ENCODE data around the gene TUBGCP6.
"Not testable (repeated sequence)": the region's sequence is repeated elsewhere in the genome, so short reads cannot be mapped to it uniquely, and the experiment has no call there.

TUBGCP6 gene

DNA sequence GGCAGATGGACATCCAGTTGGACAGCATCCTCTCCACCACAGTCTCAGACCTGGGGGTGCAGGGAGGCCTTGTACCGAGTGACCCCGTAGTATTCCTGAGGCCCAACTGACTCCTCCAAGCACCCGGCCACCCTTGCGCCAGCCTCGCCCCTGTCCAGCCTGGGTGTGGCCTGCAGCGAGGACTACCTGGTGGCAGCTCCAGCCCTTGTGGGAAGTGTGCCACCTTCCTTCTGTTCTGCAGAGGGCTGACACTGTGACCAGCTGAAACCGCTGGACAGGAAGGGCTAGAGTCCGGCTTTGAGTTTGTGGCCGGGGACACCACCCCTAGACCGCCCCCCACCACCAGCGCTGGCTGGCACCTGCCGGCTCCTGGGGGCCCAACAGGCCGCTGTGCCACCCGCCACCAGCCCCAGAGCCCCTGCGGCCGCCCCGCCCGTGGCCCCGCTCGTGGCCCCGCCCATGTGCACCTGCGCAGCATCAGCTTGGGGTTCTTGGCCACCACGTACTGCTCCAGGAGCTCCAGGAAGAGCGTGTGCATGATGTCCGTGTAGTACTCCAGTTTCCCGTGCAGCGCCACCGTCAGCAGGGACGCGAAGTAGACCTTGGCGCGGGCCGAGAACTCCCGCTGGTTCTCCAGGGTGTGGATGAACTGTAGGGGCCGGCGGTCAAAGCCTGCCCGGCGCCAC is 35.3 kb upstream of the TUBGCP6 start:
- DNase-seq (ENCODE audit: low spot score): no peak

DNA sequence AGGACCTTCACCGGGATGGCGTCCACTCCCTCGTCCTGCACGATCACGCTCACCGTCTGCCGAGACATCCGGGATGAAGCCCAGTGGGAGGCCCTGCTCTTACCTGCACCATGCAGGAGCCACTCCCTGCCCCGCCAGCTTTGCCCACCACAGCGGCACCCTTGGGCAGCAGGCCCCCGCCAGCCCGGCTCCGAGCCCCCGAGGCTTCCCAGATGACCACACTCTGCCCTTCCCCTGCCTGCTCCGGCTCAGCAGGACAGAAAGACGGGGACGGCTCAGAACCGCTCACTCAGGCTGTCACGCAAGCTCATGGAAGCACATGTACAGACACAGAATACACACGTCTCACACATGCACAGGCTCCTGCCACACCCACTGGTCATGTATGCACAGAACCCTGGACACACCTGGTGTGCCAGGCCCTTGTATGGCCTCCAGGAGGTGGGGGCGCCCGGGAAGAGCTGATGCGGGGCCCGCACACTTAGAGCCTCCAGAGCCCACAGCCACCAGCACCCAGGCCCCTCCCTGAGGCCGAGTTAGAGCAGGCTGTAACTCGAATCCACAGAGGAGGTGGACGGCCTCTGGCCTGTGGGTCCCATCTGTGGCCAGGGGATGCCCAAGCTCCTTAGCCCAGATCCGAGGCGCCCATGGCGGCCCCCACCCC is 34.3 kb upstream of the TUBGCP6 start:
- DNase-seq (ENCODE audit: low spot score): no peak

DNA sequence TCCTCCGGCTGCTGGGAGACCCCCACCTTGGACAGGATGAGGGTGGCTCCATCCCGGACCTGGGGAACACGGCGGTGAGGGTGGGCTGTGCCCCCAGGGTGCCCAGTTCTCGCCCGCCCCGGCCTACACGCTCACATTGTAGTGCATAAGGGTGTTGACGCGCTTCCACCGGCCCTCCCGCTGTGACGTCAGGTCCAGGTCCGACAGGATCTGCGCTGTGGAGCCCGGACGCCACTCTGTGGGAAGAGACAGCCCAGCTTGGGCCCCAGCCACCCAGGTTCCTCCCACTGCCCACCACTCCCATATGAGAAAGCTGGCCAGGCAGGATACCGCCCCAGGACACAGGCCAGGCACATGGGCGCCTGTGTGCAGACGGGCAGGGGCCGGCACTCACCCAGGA is 33.6 kb upstream of the TUBGCP6 start:
- no peak for DNase-seq (ENCODE audit: low spot score)

DNA sequence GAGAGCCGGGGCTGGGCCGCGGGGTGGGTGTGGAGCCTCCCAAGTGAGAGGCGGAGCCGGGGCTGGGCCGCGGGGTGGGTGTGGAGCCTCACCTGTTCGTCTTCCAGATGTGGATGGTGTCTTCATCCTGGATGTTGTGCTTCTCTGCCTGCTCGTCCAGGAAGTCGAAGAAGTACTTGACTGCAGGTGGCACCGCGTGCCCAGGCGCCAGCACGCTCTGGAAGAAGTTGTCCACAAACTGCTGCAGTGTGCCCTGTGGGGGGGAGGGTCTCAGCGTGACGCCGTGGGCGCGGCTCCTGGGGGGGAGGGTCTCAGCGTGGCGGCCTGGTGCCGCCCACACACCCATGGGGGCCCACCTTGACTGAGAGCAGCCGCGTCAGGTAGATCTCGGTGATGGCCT is 32.9 kb upstream of the TUBGCP6 start:
- DNase-seq (ENCODE audit: low spot score): no peak

DNA sequence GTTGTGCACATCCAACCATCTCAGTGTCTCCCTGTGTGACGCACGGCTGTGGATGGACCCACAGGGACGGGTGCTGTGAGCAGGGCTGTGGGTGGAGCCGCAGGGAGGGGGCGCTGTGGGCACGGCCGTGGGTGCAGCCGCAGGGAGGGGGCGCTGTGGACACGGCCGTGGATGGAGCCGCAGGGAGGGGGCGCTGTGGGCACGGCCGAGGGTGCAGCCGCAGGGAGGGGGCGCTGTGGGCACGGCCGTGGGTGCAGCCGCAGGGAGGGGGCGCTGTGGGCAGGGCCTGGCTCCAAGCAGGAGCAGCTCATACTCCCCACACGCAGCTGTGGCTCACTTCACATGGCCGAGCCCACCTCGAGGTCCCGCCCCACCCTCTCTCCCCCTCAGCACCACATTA is 31.3 kb upstream of the TUBGCP6 start:
- DNase-seq (ENCODE audit: low spot score): peak; percentile 38

DNA sequence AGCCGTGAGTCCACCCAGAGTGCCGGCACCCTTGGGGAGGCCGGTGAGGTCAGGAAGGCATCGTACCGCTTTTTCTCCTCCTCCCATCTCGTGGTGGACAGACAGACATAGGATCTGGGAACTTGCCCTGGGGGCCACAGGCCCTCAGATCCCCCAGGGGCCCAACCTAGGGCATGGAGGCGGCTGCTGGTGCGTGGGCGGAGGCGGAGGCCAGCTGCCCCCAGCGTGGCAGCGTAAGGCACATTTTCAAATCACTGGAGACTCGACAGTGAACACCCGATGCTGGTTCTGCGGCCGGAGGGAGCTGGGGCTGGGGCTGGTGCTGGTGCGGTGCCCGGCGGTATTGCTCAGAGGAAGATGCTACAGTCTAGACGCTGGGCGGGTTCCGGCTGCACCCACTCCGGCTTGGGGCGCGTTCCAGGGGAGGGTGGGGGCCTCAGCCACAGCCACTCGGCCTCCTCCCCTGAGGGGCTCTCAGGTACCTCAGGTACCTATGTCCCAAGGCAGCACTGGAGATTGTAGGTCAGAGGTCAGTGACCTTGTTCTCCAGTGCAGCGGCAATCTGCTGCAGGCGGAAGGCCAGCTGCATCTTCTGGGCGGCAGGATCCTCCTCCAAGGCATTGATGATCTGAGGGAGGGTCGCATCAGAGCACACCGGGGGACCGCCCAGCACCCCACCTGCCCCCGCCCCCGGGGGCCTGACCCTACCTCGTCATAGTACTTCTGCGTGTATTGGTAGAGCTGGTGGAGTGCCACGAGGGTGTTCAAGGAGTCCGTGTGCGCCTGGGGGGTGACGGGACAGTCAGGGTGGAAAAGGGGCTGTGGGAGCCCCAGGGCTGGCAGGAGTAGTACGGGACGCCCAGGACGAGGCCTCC is 30.6 kb upstream of the TUBGCP6 start:
- no peak for DNase-seq (ENCODE audit: low spot score)

DNA sequence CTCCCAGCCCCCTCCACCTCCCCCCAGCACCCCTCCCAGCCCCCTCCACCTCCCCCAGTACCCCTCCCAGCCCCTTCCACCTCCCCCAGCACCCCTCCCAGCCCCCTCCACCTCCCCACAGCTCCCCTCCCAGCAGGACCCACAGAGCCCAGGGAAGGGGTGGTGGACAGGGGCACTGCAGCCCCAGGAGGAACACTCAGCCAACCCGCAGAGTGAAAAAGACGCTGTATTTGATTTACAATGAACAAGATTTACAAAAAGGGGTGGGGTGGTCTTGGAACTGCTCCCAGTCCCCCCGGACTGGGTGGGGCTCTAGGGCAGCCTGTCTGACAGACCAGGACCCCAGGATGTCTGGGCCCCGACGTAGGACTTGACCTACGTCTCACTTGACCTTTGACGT is 29.9 kb upstream of the TUBGCP6 start:
- DNase-seq (ENCODE audit: low spot score): no peak

DNA sequence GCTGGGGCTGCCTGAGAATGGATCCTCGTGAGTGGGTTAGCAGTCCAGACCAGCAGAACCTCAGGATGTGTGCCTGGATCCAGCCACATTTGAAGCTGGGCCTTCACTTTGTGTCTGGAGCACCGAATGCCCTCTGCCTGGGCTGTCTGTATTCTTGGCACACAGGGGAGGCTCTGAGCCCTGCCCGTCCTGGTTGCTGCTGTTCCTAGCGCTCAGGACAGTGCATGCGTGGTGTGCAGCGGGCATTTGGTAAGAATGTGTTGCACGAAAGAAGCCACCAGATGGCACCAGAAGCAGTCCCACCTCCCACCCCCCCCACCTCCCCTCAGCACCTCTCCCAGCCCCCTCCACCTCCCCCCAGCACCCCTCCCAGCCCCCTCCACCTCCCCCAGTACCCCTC is 29.5 kb upstream of the TUBGCP6 start:
- DNase-seq (ENCODE audit: low spot score): peak; percentile 60

DNA sequence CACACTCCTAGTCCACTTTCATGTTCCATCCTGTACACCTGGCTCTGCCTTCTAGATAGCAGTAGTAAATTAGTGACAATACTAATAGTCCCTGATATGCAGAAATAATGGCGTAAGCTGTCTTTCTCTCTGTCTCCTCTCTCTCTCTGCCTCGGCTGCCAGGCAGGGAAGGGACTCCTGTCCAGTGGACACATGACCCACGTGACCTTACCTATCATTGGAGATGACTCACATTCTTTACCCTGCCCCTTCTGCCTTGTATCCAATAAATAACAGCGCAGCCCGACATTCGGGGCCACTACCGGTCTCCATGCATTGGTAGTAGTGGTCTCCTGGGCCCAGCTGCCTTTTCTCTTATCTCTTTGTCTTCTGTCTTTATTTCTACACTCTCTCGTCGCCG is 29.0 kb upstream of the TUBGCP6 start:
- DNase-seq (ENCODE audit: low spot score): not testable (repeated sequence)

DNA sequence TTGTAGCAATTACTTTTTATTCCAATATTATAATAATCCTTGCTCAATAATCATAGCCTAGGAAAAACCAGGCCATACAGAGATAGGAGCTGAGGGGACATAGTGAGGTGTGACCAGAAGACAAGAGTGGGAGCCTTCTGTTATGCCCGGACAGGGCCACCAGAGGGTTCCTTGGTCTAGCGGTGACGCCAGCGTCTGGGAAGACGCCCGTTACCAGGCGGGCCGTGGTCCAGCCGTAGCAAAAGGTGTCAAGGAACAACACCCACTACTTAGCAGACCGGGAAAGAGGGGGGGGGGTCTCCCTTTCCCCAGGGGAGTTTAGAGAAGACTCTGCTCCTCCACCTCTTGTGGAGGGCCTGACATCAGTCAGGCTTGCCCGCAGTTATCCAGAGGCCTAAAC is 28.5 kb upstream of the TUBGCP6 start:
- DNase-seq (ENCODE audit: low spot score): not testable (repeated sequence)

DNA sequence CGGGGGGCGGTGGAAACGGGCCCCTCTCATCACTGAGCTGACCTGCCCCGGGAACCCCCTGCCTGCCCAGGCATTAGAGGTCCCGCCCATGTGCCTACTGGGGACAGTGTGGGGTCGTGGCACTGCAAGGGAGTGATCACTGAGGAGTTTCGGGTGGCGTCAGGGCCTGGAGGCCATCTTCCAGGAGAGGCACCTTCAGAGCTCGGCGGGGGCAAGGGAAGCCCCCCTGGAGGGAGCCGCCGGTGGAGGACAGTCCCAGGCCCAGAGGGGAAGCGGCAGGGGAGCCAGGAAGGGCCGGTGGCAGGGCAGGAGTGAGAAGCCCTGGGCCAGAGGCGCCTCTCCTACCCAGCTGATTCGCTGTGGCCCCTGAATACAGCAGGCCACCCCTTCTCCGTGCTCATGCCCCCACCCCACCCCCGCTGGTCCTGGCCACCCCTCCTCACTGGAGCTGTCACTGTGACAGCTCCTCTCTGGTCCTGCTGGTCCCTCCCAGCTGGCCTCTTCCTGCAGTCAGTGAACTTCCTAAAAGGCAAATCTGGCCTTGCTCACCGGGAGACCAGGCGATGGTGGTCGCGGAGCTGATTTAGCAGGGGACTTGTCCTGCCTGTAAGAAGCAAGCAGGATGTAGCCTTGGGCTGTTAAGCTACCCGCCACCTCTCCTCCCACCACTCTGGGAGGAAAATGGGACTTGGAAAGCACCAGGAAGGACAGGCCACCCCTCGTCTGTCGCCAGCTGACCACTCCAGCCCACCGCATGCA is 27.4 kb upstream of the TUBGCP6 start:
- DNase-seq (ENCODE audit: low spot score): peak; percentile 40

DNA sequence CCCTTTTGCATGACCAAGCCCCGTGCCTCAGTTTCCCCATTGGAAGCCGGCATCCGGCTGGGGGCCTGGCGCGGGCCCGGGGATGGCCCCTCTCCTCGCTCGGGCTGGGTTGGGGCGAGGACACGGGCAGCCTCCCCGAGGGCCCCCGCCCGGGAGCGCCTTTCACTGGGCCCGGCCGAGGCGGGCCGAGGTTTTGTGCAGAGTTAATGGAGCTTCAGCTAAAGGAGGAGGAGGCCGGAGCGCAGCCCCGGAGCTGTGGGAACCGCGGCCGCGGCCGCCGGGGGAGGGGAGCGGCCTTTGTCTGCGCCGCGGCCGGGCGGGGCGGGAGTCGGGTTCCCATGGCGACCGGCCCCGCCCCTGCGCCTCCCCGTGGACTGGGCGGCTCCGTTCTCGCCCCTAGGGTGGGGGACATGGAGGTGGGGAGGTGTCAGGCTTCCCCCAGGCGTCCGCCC is 26.7 kb upstream of the TUBGCP6 start:
- peak; percentile 74 for DNase-seq (ENCODE audit: low spot score)

DNA sequence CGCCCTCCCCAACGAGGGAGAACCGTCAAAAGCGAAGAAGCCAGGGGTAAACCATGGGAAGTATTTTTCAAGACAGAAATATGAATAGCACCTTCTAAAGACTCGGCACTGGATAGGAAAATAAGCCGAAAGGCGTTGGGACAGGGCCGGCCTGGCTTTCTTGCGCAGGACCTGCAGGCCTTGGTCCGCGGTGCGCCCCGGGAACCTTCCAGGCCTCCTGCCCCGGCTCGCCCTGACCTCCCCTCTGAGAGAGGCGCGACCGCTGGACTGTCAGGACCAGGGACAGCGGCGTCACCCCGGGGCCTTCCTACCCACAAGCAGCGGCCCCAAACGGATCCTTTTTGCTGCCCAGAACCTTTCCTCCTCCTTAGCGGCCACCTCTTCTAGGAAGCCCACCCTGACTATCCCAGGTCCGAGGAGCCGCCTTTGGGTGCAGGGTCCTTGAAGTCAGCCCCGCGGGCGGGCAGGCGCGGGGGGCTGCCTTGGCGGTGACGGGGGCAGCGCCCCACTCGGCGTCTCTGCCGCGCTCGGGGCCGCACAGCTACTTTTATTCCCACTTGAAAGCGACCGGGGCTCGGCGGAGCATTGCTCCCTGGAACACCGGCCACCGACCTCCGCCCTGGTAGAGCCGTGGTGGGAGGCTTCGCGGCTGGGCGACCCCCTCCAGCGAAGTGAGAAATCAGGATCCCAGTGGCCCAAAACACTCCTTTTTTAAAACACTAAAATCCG is 26.0 kb upstream of the TUBGCP6 start:
- no peak for DNase-seq (ENCODE audit: low spot score)

DNA sequence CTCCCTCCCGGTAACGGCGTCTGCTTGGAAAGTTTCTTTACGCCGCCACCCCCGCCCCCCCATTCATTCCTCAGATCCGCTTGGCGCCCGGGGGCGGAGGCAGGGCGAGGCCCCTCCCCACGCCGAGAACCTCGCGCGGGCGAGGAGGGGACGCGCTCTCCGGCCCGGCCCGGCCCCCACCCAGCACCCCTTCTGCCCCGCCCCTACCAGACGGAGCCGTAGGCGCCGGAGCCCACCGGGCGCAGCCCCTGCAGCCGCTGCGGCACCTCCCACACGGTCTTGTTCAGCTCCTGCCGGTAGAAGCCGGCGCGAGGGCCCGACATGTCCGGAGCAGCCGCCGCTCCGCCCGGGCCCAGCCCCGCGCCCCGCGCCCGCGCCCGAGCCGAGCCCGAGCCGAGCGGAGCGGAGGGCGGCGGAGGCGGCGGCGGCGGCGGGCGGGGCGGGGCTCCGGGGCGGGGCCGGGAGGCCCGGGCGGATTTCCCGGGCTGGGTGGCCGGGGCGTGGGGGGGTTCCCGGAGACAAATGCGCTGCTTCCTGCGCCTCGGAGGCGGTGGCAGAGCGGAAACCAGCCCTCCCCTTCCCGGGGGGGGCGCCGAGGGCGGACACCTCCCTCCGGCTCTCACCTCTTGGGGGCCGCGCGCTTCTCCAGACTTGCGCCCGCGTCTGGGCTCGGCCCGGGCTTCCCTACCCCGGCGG is 25.3 kb upstream of the TUBGCP6 start, which contains the start of gene MAPK11:
MAPK11 (minus strand) TSS at position 411 of the 696 bp plus-strand sequence; CDS start at position 323, 88 bp downstream.
- no peak for DNase-seq (ENCODE audit: low spot score)

DNA sequence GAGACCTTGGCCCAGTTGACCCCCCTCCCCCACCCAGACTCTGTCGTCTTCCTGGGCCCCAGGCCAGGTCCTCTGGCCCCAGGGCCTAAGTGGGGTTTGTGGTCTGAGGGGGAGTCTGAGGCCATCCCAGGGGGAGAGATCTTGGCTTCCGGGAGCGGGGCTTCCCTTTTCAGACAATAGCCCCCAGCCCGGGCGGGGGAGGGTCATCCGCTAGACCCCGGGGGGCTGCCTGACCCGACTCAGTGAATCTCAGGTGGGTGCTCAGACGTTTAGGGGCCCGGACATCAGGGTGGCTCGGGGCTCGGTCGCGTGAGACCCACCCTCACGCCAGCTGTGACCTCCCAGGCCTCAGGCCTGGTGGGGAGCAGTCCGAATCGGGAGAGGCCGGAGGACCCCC is 24.7 kb upstream of the TUBGCP6 start:
- DNase-seq (ENCODE audit: low spot score): no peak

DNA sequence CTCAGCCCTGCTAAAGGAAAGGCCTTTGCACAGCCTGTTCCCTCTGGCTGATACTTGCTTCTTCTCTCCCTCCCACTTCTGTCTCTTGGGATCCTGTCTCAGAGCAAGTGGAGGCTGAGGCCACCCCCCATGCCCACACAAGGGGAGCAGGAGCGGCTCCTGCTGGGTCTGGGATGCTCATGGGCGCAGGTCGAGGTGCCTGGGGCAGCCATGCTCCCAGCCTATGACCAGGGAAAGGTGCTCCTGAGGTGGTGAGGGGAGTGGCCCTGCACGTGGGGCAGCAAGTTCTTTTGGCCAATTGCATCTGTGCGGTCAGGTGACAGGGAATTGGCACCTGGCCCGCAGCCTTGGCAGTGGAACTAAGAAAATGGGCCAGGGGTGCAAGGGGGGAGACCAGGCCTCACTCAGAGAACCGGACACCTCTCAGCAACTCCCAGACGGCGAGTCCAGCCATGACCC is 23.9 kb upstream of the TUBGCP6 start:
- no peak for DNase-seq (ENCODE audit: low spot score)

DNA sequence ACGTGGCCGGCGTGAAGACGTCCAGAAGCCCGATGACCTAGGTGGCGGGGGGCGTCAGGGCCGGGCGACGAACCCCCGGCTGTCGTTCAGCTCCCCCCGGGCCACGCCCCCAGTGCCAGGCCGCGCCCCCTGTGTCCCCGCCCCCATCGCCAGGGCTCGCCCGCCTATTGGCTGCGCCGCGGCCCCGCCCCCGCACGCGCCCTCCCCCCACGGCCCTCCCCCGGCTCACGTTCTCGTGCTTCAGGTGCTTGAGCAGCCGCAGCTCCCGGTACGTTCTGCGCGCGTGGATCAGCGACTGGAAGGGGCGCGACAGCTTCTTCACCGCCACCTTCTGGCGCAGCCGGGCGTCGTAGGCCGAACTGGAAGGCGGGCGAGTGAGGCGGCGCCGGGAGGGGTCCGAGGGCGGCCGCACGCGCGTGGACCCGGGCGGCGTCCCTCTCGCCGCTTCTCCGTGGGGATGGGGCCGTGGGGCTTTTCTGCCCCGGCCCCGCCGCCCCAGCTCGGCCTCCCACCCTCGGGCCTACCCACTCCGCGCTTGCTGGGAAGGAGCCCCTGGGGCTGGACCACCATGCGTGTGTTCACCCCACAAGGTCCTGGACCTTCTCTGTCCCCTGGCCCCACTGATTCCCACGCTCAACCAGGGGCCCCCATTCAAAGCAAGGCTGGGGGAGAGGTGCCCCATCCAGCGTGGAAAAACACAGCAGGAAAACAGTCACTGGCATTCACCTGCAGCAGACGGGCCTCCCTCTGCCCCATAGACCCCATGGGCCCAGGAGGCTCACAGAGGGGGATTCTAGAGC is 23.0 kb upstream of the TUBGCP6 start:
- no peak for DNase-seq (ENCODE audit: low spot score)

DNA sequence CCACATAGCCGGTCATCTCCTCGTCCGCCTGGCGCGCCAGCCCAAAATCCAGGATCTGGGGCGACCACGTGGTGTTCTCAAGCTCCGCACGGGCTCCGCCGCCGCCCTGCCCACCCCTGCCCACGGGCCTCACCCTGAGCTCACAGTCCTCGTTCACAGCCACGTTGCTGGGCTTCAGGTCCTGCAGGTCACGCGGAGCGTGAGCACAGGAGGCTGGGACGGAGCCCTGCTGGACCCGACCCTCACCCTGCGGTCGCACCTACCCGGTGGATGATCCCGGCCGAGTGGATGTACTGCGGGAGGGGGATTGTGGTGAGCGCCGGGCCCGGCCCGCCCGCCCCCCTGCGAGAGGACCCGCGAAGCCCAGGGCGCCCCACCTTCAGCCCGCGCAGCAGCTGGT is 22.2 kb upstream of the TUBGCP6 start:
- DNase-seq (ENCODE audit: low spot score): no peak

DNA sequence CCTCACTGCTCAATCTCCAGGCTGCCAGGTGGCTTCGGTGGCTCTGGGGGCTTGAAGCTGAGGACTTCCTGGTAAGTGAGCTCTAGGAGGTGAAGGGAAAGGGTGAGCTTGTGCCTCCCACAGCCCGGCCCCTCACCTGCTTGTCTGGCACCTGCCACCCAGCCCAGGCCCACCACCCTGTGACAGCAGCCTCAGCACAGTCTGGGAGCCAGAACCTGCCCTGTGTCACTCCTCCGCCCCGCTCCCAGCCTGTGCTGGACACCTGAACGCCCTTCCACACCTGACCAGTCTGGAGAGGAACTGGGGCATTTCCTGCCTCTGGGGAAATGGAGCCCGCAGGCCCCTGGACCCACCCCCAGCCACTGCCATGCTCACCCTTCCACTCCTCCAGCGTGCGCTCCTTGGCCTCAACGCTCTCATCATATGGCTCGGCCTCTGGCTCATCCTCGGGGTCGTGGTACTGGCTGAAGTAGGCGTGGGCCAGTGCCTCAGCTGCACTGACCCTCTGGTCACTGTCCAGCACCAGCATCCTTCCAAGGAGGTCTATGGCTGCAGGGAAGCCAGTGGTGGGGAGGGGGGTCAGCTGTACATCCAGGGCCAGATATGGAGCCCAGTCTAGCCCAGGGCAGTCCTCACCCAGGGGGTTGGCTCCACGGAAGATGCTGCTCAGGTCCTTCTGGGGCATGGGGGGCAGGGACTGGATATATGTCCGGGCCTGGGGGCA is 20.3 kb upstream of the TUBGCP6 start:
- DNase-seq (ENCODE audit: low spot score): no peak
